LHCN-M2 (cell line): ENCODE measurements around the gene ING3. TPM values are rescaled to one million over a fixed set of nuclear protein-coding genes. Genes with fewer than 3 reads are reported as not detected.
A peak's percentile ranks its signal among the peaks of the same experiment; 100 is the strongest.
"Not testable (repeated sequence)": the region's sequence is repeated elsewhere in the genome, so short reads cannot be mapped to it uniquely, and the experiment has no call there.

Experiments
- DNase-seq: peaks from one replicate; pipeline ENCODE4 v3.0.0-alpha.2; 2012; ENCODE audit warnings: low read depth
- total RNA-seq: library from RNA; depleted of rRNA; stranded (reverse); fragments of >200 nt; gene quantifications from 2 replicates; pipeline ENCODE4 v1.2.3, GENCODE V29; 2014

Gene ING3
- total RNA-seq, 1 experiment from 2014 or later = 20.7 TPM

GRCh38 chr7:120949998-120950538 lies 509 bp upstream of the ING3 start:
- DNase-seq = no peak

- DNase-seq = no peak
Observed at GRCh38 chr7:120951309-120951699, 727 bp downstream of the ING3 start.

- no peak for DNase-seq
Observed at GRCh38 chr7:120951826-120952225, 1.2 kb downstream of the ING3 start.

- no peak for DNase-seq
Observed at GRCh38 chr7:120955577-120956149, 5.1 kb downstream of the ING3 start.

GRCh38 chr7:120959929-120960484 lies 9.4 kb downstream of the ING3 start:
- no peak for DNase-seq

- DNase-seq = no peak
Observed at GRCh38 chr7:120960714-120961113, 10.1 kb downstream of the ING3 start.

- DNase-seq = no peak
Observed at GRCh38 chr7:120961638-120962173, 11.1 kb downstream of the ING3 start.

GRCh38 chr7:120964088-120964487 lies 13.5 kb downstream of the ING3 start:
- no peak for DNase-seq

- no peak for DNase-seq
Observed at GRCh38 chr7:120966961-120967360, 16.4 kb downstream of the ING3 start.

GRCh38 chr7:120973849-120974248 lies 23.3 kb downstream of the ING3 start:
- DNase-seq = peak; percentile 61

GRCh38 chr7:120979765-120980499 lies 29.4 kb downstream of the ING3 start:
- DNase-seq = no peak

- DNase-seq = no peak
Observed at GRCh38 chr7:120981117-120981516, 30.5 kb downstream of the ING3 start.

- peak; percentile 83 for DNase-seq
Observed at GRCh38 chr7:120981888-120982615, 31.5 kb downstream of the ING3 start.

GRCh38 chr7:120983592-120983991 lies 33.0 kb downstream of the ING3 start:
- not testable (repeated sequence) for DNase-seq

GRCh38 chr7:120984406-120984805 lies 33.8 kb downstream of the ING3 start:
- no peak for DNase-seq

- no peak for DNase-seq
Observed at GRCh38 chr7:120985130-120985758, 34.7 kb downstream of the ING3 start.

- no peak for DNase-seq
Observed at GRCh38 chr7:120985839-120986238, 35.3 kb downstream of the ING3 start.

GRCh38 chr7:120986650-120987049 lies 36.1 kb downstream of the ING3 start:
- DNase-seq = peak; percentile 61

- no peak for DNase-seq
Observed at GRCh38 chr7:120987280-120987679, 36.7 kb downstream of the ING3 start.

- peak; percentile 98 for DNase-seq
Observed at GRCh38 chr7:120987683-120988590, 37.4 kb downstream of the ING3 start.
